Activated CD4-positive, alpha-beta T cell treated with anti-CD3 and anti-CD28 coated beads, Interleukin-2, amount 50 U/mL, for 1 hour (primary cell): Measurements from ENCODE around the gene SPATA9.
"Not testable (repeated sequence)": the region's sequence is repeated elsewhere in the genome, so short reads cannot be mapped to it uniquely, and the experiment has no call there.

Source experiments
- DNase-seq: peaks from one replicate; pipeline ENCODE4 v3.0.0-alpha.2; 2020

The SPATA9 gene

DNA sequence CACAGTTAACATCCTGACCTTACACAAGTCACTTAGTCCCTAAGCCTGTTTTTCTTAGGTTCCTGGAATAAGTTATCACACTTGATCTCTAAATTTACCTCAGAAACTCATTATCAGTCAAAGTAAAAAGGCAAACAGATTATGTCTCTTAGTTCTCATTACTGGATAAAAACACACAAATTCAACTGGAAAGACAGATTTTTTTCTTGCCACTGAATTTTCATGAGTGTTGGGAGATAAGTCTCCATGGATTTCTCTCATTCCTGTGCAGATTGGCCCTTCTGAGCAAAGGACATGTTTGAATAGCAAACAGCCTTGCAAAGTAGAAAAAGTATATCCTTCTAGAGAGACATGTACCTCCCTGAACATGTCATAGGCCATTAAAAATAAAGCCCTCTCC lies 10.2 kb downstream of the SPATA9 start:
- DNase-seq, result no peak

DNA sequence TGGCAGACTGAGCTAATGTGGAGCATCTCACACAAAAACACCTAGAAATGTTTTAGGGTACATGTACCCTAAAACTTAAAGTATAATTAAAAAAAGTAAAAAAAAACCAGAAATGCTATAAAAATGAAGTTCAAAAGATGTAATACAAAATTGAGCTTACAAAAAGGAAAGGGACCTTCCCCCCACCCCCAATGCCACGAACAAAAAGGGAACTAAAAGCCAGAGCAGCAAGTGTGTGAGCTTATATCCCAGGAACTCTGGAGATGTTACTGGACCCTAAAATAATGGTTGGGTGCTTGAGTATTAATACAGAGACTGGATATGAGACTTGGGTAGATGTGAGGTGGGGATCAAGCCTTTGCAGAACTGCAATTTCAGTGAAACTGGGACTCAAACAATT lies 11.0 kb downstream of the SPATA9 start:
- DNase-seq, result no peak

DNA sequence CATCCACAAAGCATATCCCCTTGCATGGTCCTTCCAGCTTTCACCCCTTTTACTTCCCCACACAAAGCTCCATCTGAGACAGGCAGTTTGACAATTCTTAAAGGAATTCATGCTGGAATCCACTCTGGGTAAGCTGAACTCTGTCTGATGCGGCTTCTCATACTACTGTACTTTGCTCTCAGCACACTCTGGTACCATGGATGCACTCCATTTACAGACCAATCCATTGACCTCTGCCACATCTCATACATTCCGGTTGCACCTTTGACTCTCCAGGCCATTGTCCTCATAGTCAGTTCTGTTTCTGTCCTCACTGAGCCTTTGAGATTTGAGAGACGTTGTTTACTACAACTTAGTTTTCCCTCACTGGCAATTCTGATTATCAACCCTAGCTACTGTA lies 12.2 kb downstream of the SPATA9 start:
- DNase-seq, result no peak

DNA sequence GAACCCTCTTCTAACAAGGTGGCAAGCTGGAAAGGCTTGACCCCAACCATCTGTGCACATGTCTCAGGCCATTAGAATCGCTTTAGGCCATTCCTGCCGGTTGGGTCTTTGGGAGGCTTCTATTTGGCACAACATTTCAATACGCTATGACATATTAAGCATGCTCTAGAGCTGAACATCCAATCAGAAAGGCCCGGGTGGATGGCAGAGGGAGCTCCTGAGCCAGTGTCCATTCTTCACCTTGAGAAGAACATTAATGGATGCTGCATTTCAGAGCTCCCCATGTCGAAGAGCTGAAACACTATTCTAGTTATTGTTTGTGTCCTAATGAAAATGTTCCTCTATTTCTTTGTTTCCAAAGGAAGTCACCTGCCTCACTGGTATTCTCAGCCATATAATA lies 12.8 kb downstream of the SPATA9 start:
- no peak for DNase-seq

GRCh38 chr5:95669540-95669939 lies 13.3 kb downstream of the SPATA9 start:
- no peak for DNase-seq

DNA sequence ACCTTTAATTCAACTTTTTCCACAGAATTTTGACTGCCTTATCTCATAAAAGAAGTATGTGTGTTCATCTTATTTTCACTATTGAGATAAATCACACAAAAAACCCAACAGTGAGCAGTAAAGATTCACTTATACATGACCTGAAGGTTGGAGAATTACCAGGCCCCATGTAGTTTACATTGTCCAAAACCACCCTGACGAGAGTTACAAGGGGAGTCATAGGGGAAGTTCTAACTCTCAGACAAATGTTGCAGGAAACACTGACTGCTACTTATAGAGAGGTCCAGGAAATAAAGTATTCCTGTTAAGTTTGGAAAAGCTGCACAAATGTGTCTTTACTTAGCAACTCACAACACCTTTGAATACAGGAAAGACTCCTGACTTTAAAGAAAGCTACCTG lies 14.1 kb downstream of the SPATA9 start:
- no peak for DNase-seq

DNA sequence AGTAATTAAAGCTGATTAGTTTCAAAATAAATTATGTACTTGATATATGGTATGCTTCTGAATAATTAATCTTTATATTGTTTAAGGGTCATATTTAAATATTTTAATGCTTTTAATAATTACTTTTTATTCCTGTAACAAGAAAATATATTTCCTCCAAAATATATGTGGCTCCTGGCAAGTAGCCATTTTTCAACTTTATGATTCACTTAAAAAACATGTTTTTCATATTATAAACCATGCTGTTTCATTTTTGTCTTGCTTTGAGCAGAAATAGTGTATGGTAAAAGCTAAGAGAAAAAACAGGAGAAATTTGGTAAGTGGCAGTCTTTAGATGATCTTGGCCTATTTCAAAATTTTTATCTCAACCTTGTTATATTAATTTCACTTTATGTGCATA lies 14.6 kb downstream of the SPATA9 start:
- no peak for DNase-seq

DNA sequence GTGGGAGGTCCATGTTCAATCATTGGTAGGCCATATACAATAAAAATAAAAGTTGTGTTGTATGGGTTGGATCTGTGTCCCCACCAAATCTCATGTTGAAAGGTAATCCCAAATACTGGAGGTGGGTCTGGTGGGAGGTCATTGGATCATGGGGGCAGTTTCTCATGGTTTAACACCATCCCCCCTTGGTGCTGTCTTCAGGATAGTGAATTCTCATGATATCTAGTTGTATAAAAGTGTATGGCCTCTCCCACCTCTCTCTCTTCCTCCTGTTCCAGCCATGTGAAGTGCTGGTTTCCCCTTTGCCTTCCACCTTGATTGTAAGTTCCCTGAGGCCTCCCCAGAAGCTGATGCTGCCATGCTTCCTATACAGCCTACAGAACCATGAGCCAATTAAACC lies 15.1 kb downstream of the SPATA9 start:
- no peak for DNase-seq

- DNase-seq, result no peak
These were observed 15.7 kb downstream of the SPATA9 start for GRCh38 chr5:95667061-95667618.

GRCh38 chr5:95664204-95664786 lies 18.5 kb downstream of the SPATA9 start:
- DNase-seq, result peak; percentile 19

DNA sequence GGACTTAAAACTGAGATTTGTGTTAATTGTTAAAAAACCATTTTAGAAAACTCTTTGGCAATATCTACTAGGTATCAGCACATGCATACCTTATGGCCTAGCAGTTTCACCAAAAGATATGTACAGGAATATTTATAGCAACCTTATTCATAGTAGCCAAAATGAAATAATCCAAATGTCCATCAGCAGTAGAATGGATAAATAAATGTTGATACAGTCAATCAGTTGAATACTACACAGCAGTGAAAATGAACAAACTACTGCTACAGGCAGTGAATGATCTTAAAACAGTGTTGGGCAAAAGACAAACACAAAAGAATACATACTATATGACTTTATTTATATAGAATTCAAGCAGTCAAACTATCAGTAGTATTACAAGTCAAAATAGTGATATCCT lies 19.8 kb downstream of the SPATA9 start:
- no peak for DNase-seq

GRCh38 chr5:95660060-95660459 lies 22.7 kb downstream of the SPATA9 start:
- no peak for DNase-seq

DNA sequence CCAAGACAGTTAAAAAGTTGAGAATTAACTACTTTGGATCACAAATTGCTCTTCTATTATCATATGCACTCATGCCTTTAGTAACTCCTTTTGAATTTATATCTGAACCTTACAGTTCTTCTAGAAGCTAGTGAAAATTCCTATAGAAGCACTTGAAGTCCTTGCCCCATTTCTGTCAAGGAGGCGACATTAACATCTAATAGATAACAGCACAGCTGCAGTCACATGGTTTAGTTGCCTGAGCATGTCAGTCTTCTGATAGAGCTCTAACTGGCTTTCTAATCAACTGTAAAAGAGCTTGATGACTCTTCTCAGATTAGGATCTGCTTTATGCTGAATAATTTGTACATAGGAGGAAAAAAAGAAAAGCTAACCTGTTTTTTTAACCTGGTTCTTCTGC lies 27.2 kb downstream of the SPATA9 start:
- DNase-seq, result no peak

- DNase-seq, result no peak
These were observed 28.6 kb downstream of the SPATA9 start for GRCh38 chr5:95654196-95654595.

GRCh38 chr5:95652849-95653248 lies 29.9 kb downstream of the SPATA9 start:
- DNase-seq, result no peak

DNA sequence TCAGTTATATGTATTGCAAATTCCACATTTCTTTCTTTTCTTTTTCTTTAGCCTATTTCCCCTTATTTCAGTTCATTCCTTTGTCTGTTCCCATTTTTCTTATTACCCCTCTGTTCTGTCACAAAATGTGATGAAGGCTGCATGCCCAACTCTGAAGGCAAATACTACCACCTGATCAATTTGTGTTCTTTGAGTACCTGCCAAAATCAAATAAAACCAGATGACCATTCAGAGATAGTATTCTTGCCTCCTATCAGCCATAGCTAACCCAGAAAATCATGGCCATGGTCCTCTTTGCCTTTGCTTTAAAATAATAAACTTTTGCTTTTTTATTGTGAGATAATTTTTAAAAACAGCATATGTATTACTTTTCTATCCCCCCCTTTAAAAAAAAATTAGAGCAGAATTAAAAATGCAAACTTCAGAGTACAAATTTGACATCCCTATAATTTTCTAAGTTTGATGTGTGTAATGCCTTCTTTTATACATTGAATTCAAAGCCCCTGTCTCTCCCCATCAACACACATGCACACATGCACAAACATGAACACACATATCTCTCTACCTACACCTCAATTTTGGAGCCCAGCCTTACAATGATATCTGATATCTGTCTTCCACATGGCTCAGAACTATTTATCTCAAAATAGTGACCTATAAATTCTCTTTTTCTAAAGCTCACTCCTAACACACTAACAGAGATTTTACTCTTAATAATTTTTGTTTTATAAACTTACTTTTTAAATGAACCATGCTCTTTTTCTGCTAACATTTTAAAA lies 32.8 kb downstream of the SPATA9 start:
- DNase-seq, result no peak

DNA sequence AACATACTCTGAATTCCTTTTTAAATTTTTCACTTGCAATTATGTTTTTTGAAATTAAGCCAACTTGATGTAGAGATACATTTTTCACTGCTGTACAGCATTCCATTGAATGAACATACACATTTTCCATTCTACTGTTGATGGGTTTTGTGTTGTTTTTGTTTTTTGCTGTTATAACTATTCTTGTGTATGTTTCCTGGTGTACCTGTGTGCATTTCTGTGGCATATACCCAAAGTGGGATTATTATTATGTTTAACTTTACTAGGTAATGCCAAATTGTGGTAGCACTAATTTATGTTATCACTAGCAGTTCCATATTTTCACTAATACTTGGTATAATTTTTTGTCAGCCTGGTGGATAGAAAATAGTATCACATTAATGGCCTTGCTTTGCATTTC lies 33.5 kb downstream of the SPATA9 start:
- no peak for DNase-seq

GRCh38 chr5:95647886-95648860 lies 34.6 kb downstream of the SPATA9 start:
- DNase-seq, result no peak

GRCh38 chr5:95646569-95647431 lies 36.0 kb downstream of the SPATA9 start, which contains the start of gene RFESD:
RFESD (plus strand) TSS chr5:95646777; CDS start chr5:95652272, 5,495 bp downstream.
- peak; percentile 91 for DNase-seq

GRCh38 chr5:95646226-95646568 lies 36.6 kb downstream of the SPATA9 start:
- DNase-seq, result not testable (repeated sequence)

GRCh38 chr5:95644351-95645042 lies 38.3 kb downstream of the SPATA9 start:
- DNase-seq, result peak; percentile 26

- no peak for DNase-seq
These were observed 39.6 kb downstream of the SPATA9 start for GRCh38 chr5:95643152-95643551.
